Activated T-helper 17 cell treated with anti-CD3 and anti-CD28 coated beads, Interleukin-2, amount 50 U/mL, for 72 hours (primary cell): ENCODE data around the gene WTAP. TPM values are rescaled to one million over a fixed set of nuclear protein-coding genes. Genes with fewer than 3 reads are reported as not detected.
"Not testable (repeated sequence)": the region's sequence is repeated elsewhere in the genome, so short reads cannot be mapped to it uniquely, and the experiment has no call there.

Source experiments
- ATAC-seq: fragments of 150-1000 bp; cut with Tn5 transposase; replicated peaks from 2 replicates; pipeline ENCODE4 v1.10.0; 2021; ENCODE audit warnings: mild to moderate bottlenecking, moderate library complexity
- H3K27ac Mint-ChIP-seq: one replicate; pipeline ENCODE4 v1.8.0; 2022; ENCODE audit warnings: mixed read lengths
- H3K27me3 Mint-ChIP-seq: one replicate; pipeline ENCODE4 v1.8.0; 2022; ENCODE audit warnings: mixed read lengths
- H3K36me3 Mint-ChIP-seq: one replicate; pipeline ENCODE4 v1.8.0; 2022; ENCODE audit warnings: low read depth, mild to moderate bottlenecking, mixed read lengths
- H3K4me1 Mint-ChIP-seq: one replicate; pipeline ENCODE4 v1.8.0; 2022; ENCODE audit warnings: mixed read lengths
- H3K4me3 Mint-ChIP-seq: one replicate; pipeline ENCODE4 v1.8.0; 2022; ENCODE audit warnings: mild to moderate bottlenecking, mixed read lengths
- H3K9me3 Mint-ChIP-seq: one replicate; pipeline ENCODE4 v1.8.0; 2022; ENCODE audit warnings: mixed read lengths
- total RNA-seq, 2 donors: library from RNA; stranded (reverse); gene quantifications; one replicate each; pipeline ENCODE4 v1.2.3, GENCODE V29; 2022

The WTAP gene
- total RNA-seq, 2 donors from 2014 or later: 79.8 to 88.5 TPM

- Mint-ChIP-seq H3K27me3 (no peaks in the 10 kb centered on the region), H3K9me3 (no peaks in the 10 kb centered on the region), H3K4me1 (peaks cover 17% of the 10 kb centered on the region), H3K27ac (peak overlapping the region; percentile 94), H3K36me3 (peaks cover 75% of the 10 kb centered on the region), H3K4me3 (peak overlapping the region; percentile 92)
- no peak for ATAC-seq
These were observed 2.5 kb downstream of the WTAP start for GRCh38 chr6:159729598-159730331.

- H3K4me3 Mint-ChIP-seq: peak overlapping the region; percentile 92
- H3K9me3 Mint-ChIP-seq: no peaks in the 10 kb centered on the region
- peaks cover 75% of the 10 kb centered on the region for H3K36me3 Mint-ChIP-seq
- ATAC-seq: no peak
- H3K27me3 Mint-ChIP-seq: no peaks in the 10 kb centered on the region
- H3K27ac Mint-ChIP-seq: no peak overlapping the region
- H3K4me1 Mint-ChIP-seq: peaks cover 17% of the 10 kb centered on the region
These were observed 3.0 kb downstream of the WTAP start for GRCh38 chr6:159730332-159730676.

- H3K27me3 Mint-ChIP-seq, H3K9me3 Mint-ChIP-seq, ATAC-seq, H3K27ac Mint-ChIP-seq: not testable (repeated sequence)
- Mint-ChIP-seq H3K4me1 (peaks cover 11% of the 10 kb centered on the region), H3K36me3 (peaks cover 82% of the 10 kb centered on the region), H3K4me3 (peak overlapping the region; percentile 38)
These were observed 5.2 kb downstream of the WTAP start for GRCh38 chr6:159732550-159732949.

GRCh38 chr6:159733395-159733794 lies 6.1 kb downstream of the WTAP start:
- H3K4me3 Mint-ChIP-seq: peak overlapping the region; percentile 38
- H3K36me3 Mint-ChIP-seq: peaks cover 84% of the 10 kb centered on the region
- H3K27ac Mint-ChIP-seq, H3K27me3 Mint-ChIP-seq, ATAC-seq, H3K9me3 Mint-ChIP-seq: not testable (repeated sequence)
- H3K4me1 Mint-ChIP-seq: peaks cover 16% of the 10 kb centered on the region

- no peak for ATAC-seq
- Mint-ChIP-seq H3K27ac (no peak overlapping the region), H3K9me3 (no peaks in the 10 kb centered on the region), H3K27me3 (no peaks in the 10 kb centered on the region), H3K4me1 (peaks cover 20% of the 10 kb centered on the region), H3K4me3 (no peak overlapping the region), H3K36me3 (peaks cover 84% of the 10 kb centered on the region)
These were observed 9.6 kb downstream of the WTAP start for GRCh38 chr6:159736908-159737307.

GRCh38 chr6:159739341-159739740 lies 12.0 kb downstream of the WTAP start:
- peaks cover 14% of the 10 kb centered on the region for H3K4me1 Mint-ChIP-seq
- no peak overlapping the region for H3K4me3 Mint-ChIP-seq
- peaks cover 87% of the 10 kb centered on the region for H3K36me3 Mint-ChIP-seq
- H3K9me3 Mint-ChIP-seq: no peaks in the 10 kb centered on the region
- H3K27ac Mint-ChIP-seq: no peak overlapping the region
- no peaks in the 10 kb centered on the region for H3K27me3 Mint-ChIP-seq
- ATAC-seq: no peak

- Mint-ChIP-seq H3K4me1 (peaks cover 25% of the 10 kb centered on the region), H3K27ac (no peak overlapping the region), H3K36me3 (peaks cover 100% of the 10 kb centered on the region)
These were observed 14.9 kb downstream of the WTAP start for GRCh38 chr6:159742165-159742564.

GRCh38 chr6:159745081-159745480 lies 17.8 kb downstream of the WTAP start:
- no peaks in the 10 kb centered on the region for H3K9me3 Mint-ChIP-seq
- H3K36me3 Mint-ChIP-seq: peaks cover 100% of the 10 kb centered on the region
- H3K27ac Mint-ChIP-seq: peak overlapping the region; percentile 68
- no peaks in the 10 kb centered on the region for H3K27me3 Mint-ChIP-seq
- H3K4me1 Mint-ChIP-seq: peaks cover 19% of the 10 kb centered on the region
- no peak for ATAC-seq
- no peak overlapping the region for H3K4me3 Mint-ChIP-seq

More at GRCh38 chr6:159742165-159742564, 14.9 kb downstream of the WTAP start:
- H3K9me3 Mint-ChIP-seq: no peaks in the 10 kb centered on the region
- H3K27me3 Mint-ChIP-seq: no peaks in the 10 kb centered on the region
- H3K4me3 Mint-ChIP-seq: no peak overlapping the region
- no peak for ATAC-seq

- no peak overlapping the region for H3K27ac Mint-ChIP-seq
- no peak for ATAC-seq
- H3K4me1 Mint-ChIP-seq: peaks cover 10% of the 10 kb centered on the region
- no peaks in the 10 kb centered on the region for H3K27me3 Mint-ChIP-seq
- no peaks in the 10 kb centered on the region for H3K9me3 Mint-ChIP-seq
- peaks cover 100% of the 10 kb centered on the region for H3K36me3 Mint-ChIP-seq
- H3K4me3 Mint-ChIP-seq: no peak overlapping the region
These were observed 19.5 kb downstream of the WTAP start for GRCh38 chr6:159746759-159747158.

GRCh38 chr6:159748127-159748526 lies 20.8 kb downstream of the WTAP start:
- not testable (repeated sequence) for H3K27me3 Mint-ChIP-seq, H3K27ac Mint-ChIP-seq, H3K9me3 Mint-ChIP-seq, H3K4me3 Mint-ChIP-seq, ATAC-seq
- Mint-ChIP-seq H3K36me3 (peaks cover 100% of the 10 kb centered on the region), H3K4me1 (peaks cover 10% of the 10 kb centered on the region)

- H3K27me3 Mint-ChIP-seq: no peaks in the 10 kb centered on the region
- H3K4me3 Mint-ChIP-seq: no peak overlapping the region
- H3K4me1 Mint-ChIP-seq: no peaks in the 10 kb centered on the region
- peaks cover 100% of the 10 kb centered on the region for H3K36me3 Mint-ChIP-seq
- no peak overlapping the region for H3K27ac Mint-ChIP-seq
- H3K9me3 Mint-ChIP-seq: no peaks in the 10 kb centered on the region
- no peak for ATAC-seq
These were observed 24.1 kb downstream of the WTAP start for GRCh38 chr6:159751448-159751847.

GRCh38 chr6:159753081-159753872 lies 26.0 kb downstream of the WTAP start:
- H3K9me3 Mint-ChIP-seq: no peaks in the 10 kb centered on the region
- ATAC-seq: no peak
- no peak overlapping the region for H3K27ac Mint-ChIP-seq
- H3K36me3 Mint-ChIP-seq: peaks cover 100% of the 10 kb centered on the region
- H3K27me3 Mint-ChIP-seq: no peaks in the 10 kb centered on the region
- H3K4me1 Mint-ChIP-seq: no peaks in the 10 kb centered on the region
- no peak overlapping the region for H3K4me3 Mint-ChIP-seq

- Mint-ChIP-seq H3K4me1 (peaks cover 4% of the 10 kb centered on the region), H3K36me3 (peaks cover 96% of the 10 kb centered on the region), H3K4me3 (no peak overlapping the region), H3K9me3 (no peaks in the 10 kb centered on the region), H3K27ac (no peak overlapping the region), H3K27me3 (no peaks in the 10 kb centered on the region)
- ATAC-seq: no peak
These were observed 27.1 kb downstream of the WTAP start for GRCh38 chr6:159754401-159754800.

- Mint-ChIP-seq H3K27ac (no peak overlapping the region), H3K36me3 (peaks cover 94% of the 10 kb centered on the region), H3K9me3 (no peaks in the 10 kb centered on the region), H3K27me3 (no peaks in the 10 kb centered on the region), H3K4me3 (no peak overlapping the region), H3K4me1 (peaks cover 10% of the 10 kb centered on the region)
- ATAC-seq: no peak
These were observed 27.9 kb downstream of the WTAP start for GRCh38 chr6:159754959-159755914.
